Measurements from ENCODE around the gene SEC31B.

SEC31B gene

DNA sequence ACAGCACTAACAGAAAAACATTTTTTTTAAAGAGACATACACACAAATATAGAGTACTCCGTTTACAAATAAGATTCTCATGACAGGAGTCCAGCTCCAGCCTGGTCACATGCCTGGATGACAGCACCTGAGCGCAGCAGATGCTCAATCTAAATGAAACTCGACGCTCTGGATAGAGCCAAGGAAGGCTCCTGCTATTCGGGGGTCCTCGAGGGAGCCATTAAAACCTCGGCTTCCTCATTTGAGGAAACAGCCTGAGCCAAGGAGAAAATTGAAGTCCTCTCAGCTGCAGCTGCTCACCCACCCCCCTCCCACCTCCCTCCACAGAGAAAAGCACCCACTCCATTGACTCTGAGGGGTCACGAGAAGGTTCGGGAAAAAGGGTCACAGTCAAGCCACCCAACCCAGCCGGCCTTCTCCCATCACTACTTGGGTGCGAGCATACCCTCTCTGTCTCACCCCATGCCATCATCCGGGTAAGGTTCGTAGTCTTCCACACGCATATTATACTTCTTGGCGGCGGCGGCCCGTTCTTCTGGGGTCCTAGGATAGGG, 9.3 kb upstream of the SEC31B start:
- no peak for DNase-seq

DNA sequence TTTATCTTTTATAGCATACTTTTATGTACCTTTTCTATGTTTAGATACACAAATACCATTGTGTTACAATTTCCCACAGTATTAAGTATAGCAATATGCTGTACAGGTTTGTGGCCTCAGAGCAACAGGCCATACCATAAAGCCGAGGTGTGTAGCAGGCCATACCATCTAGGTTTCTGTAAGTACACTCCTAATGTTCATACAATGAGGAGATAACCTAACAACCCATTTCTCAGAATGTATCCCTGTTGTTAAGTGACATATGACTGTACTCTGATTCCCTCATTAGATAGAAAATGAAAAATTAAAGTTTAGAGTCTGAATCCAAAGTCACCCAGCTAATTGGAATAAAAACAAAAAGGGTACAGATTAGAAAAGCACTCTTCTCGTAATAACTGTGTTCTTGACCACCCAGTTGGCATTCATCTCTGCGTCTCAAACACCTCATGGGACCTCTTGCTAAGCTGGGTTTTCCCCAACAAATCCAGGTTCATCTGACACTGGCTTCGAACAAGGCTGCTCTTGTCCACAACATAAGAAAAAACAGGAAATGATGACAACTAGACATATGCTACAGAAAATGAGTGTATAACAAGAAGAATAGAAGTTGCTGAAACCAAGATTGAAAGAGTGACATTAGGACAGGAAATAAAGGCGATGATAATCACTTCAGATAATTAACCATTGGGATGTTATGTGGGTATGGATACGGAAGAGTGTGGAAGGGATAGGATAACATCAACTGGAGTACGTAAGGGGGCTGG, 8.6 kb upstream of the SEC31B start:
- DNase-seq = no peak

DNA sequence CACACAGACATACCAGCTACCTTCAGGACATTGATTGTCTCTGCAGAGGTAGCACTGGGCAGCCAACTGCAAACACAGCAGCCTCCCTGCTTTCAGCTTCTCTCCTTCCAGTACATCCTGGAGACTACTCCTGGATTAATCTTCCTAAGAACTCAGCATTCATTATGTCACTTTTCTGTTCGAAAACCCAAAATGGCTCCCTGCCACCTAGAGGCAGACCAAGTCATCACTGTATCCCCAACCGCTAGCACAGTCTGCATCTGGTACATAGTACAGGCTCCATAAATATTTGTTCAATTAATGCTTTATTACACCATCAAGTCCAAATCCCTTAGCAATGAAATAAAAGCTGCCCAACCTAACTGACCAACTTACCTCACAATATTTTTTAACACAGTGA, 5.0 kb upstream of the SEC31B start:
- DNase-seq = no peak

DNA sequence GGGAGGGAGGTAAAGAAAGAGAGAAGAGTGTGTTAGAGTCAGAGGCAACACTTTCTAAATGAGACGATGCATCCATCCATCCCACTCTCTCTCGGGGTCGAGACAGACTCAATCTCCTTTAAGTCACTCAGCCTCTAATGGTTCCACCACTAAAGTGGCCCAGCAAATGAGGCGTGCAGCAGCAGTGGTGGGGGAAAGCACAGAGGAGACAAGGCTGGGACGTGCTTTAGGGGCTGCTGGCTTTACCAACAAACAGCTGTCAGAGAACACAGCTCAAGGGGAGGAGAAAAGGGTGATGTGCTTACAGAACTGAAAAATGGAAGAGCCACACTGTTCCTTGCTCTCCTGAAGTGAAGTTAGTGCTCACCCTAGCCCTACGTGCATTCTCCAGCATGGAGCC, 4.5 kb upstream of the SEC31B start:
- no peak for DNase-seq

DNA sequence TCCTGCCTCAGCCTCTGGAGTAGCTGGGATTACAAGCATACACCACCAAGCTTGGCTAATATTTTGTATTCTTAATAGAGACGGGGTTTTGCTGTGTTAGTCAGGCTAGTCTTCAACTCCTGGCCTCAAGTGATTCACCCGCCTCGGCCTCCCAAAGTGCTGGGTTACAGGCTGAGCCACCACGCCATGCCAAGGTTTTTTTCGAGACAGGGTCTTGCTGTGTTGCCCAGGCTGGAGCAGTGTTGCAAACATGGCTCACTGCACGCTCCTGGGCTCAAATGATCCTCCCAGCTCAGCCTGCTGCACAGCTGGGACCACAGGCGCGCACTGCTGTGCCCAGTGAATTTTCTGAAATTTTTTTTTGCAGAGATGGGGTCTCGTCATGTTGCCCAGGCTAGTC, 3.3 kb upstream of the SEC31B start:
- no peak for DNase-seq

DNA sequence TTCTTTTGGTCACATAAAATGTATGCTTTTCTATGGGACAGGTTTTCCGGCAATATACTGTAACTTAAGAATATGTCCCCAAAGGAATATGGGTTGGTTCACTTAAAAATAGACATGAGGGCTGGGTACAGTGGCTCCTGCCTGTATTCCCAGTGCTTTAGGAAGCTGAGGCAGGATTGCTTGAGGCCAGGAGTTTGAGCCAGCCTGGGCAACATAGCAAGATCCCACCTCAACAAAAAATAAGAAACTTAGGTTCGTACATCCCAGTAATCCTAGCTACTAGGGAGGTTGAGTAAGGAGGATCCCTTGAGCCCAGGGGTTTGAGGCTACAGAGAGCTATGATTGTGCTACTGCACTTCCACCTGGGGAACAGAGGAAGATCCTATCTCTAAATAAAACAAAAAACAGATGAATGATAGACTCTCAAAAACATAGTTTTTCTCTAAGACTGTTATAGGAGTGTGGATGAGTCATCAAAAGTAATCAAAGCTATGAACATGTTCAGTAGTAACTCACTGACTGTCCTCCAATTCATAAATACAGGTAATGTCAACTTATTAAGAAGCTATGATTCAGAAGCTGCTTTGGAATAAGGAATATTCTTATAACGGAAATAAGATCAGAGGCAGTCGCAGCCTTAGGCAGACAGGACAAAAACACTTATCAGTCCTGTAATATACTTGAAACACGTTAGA, 2.6 kb upstream of the SEC31B start:
- no peak for DNase-seq

DNA sequence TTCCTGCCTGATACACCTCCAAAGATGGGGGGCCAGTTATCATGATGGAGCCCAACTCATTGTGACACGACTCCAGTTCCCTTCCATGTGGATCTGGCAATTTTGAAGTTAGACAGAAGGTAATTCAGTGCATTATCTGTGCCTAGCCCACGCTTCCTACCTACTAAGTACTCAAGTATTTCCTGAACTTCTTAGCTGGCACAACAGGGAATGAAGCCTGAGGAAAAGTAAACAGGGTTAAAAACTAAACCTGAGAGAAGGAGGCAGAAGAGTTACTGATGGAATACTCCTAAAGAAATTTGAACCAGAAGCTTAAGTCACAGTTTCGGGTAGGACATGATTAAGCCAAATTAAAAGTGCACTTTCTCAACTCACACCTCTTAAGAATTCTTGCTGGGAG, 1.1 kb upstream of the SEC31B start:
- DNase-seq = no peak

DNA sequence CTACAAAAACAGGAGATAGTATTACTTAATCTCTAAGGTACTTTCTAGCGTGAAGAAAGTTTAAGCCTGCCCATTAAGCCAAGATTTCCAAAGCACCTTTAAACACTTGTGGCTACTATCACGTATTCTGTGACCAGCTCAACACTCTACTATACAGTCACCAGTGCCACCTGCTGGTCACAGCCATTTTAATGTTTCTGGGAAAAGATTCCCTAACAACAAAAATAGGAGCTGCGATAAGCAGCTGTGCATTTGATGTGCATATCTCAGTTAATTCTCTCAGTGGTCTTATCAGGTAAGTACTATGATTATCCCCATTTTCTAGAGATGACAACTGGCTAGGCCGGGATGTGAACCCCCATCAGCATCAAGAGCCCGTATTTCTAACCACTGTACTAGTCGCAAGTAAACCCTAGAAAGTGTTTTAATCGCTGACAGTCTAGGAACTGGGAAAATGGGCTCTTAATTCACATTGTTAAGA, 860 bp downstream of the SEC31B start:
- DNase-seq = peak; percentile 33

DNA sequence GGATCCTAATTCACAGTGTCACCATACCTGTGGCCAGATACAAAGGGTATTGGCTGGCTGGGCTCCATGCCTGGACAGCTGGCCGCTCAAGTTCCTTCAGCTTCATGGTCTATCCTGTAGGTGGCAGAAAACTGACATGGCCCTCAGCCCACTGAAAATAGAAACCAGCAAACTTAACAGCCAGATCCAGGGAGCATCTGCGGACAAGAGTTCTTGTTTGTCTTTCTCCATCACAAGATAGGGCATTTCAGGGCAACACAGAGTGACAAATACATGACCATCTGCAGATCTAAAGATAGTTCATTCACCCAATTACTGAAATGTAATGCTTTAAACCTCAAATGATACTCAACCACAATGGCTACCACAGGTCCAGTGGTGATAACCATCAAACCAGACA, 2.8 kb downstream of the SEC31B start:
- DNase-seq = no peak

DNA sequence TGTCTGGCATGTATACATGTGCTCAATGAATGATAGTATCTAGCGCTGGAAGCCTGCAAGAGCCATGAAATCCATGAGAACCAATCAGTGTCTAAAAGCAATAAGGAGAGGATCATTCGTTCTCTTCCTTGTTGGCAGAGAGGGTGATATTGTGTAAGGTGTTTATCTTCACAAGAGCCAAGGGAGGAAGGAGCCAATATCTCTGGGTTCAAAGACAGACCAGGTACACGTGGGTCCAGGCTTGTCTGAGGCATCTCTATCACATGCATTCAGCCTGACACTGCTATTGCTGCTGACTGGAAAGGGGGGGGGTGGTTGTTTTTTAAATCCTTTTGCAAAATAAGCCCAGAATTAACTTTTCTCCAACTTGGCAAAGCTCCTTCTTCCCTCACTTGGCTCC, 4.0 kb downstream of the SEC31B start:
- no peak for DNase-seq

DNA sequence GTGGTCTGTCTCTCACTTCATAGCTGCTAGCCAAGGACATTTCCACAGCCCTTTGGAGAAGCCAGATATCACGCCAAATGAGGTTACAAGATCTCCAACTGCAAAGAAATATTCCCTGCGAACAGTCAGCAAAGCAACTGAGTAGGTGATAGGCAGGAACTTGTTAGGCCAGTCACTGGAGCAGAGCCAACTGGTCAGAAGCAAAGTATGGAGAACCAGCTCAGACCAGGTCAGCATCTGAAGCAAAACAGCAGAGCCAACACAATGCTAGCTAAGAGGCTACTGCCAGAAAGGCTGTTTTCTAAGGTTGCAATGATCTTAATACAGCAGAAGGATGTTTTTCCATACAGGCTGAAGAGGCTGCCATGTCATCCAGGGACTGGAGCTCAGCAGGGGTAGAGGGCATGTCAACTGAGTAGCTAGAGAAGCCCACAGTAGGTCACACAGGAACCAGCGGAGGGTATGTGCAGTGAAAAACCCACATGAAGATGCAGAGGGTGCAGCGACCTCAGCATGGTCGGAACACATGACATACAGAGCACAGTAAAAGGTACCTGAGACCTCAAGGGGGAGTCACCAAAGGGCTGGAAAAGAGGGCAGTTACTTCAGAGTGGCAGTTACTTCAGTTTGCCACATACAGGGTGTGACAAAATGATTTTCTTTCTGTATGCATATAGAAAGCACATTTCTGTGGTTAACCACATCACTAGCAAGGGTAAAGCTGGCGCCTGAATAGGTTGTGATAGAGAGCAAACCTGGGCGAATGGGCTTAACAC, 8.9 kb downstream of the SEC31B start:
- peak; percentile 81 for DNase-seq

DNA sequence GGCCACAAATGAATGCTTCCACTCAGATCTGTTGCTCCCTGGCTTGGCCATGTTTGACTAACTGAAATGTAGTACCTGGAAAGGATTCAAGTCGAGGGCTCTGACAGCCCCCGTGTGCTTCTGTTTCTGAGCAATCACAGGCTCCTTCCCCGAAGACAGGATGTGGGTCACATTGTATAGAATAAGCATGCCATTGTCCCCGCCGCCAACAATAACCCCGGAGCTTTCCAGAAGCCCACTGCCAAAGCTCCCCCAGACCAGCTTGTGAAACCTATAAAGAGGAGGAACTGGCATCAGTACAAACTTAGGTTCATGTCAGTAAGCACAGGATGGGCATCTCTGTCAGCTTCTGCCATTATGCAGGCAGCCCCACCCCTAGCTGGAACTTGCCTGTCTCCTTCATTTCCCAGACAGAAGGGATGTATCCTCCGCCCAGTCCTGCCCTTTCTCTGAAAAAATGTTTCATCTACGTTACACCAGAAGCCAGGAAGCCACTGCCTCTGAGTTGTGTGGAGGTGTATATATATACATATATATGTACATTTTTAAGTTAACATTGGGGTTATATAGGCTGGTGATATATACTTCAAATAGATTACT, 10.3 kb downstream of the SEC31B start:
- DNase-seq = peak; percentile 73

DNA sequence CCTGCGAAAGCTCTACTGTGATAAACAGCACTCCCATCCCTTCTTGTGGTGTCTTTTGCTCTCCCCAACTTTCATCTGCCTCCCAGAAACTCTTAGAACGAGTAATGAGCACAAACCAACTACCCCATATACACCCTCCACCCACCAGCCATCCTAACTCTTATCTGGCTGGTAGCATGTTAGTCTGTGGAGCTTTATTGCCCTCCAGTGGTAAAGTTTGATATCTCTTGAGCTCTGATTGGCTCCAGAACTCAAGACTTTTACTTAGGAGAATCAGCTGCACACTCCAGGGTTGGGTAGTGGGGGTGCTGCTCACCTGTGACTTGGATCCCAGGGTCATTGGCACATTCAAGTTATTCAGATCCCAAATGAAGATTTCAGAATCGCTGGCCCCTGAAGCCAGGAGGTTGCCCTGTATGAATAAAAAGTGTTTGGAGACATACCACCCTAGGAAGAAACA, 10.9 kb downstream of the SEC31B start:
- DNase-seq = peak; percentile 46

DNA sequence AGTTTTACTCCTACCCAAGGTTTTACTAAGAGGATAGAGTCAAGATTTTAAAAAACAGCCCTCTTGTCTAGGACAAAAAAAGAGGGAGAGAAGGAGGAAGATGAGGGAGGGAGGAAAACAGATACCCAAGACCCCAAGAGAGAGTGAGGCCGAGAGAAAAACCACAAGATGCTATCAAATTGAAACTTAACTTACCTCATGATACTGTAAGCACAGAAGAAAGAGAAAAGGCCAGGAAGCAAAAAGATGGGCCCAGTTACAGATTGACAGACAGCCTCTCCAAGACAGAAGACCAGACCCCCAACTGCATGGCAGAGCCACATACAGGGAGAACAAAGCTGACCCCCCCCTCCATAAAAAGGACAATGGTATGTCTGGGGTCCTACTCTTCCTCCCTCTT, 11.4 kb downstream of the SEC31B start:
- DNase-seq = no peak

DNA sequence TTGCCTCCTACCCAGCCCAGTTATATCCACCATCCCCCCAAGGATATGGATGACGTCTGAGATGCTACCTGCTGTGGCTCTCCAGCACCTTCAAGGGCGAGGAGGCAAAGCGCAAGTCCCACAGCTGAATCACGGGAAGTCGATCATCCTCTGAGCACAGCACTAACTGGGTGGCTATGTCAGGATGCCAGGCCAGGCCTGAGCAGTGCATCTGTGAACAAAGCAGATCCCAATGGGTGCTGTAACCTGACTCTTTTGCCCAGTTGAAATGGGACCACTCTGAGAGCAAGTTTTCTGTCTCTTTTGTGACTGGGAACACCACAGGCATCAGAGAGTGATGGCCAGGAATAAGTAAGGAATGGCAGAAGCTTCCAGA, 12.3 kb downstream of the SEC31B start:
- DNase-seq = peak; percentile 9

DNA sequence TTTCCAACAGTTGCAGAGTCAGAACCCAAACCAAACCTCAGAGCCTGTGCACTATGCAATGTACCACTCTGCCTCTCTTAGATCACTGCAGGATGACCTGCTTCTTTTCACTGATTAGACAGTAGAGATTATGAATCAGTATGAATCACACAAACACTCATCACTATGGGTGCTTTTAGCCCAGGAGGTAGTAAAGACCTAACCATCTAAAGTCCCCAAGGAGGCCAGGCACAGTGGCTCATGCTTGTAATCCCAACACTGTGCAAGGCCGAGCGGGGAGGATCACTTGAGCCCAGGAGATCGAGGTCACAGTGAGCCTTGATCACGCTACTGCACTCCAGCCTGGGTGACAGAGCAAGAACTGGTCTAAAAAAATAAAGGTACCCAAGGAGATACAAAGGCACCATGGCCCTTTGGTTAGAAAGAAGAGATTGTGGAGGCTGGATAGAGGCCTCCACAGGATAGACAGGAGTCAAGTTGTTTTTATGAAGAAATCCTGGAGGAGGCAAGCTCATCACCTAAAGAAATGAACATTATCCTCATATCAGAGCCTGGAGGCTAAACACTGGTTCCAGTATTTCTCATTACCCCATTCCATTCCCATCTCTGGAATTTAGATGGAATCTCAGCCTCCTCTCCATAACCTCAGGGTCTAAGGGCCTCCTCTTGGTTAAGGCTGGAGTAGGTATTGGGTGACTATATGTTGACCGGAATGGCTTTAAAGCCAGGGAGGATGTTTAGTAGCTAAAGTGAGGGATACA, 12.9 kb downstream of the SEC31B start:
- DNase-seq = peak; percentile 52

DNA sequence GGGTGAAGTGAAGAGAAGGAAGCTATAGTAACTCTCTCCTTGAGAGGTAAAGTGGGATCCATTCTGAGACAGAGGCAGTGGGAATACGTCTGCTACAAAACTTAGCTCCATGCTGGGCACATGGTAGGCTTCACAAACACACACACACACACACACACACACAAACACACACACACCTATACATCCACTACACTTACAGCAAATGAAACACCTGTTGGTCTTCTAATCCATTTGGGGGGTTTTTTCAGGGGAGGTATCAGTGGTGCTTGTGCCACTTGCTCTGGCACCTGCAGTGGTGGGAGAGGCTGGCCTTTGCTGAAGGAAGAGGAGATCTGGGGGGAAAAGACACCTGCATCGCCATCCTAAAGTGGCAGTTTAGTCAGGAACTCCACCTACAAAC, 14.5 kb downstream of the SEC31B start:
- DNase-seq = no peak

DNA sequence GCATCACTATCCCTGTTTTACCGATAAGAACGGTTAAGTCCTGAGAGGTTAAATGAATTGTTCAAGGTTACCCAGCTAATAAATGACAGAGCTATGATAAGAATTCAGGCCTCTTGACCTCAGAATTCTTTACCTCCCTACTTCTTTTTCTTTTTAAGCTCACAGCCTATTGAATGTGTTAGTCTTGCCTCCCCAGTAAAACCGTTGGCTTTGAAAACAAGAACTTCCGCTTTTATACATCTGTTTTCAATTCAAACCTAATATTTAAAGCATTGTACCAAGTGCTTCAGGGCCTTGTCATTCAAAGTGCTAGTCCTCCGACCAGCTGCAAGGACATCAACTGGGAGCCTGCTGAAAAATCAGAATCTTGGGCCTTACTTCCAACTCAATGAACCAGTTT, 15.6 kb downstream of the SEC31B start:
- DNase-seq = no peak

DNA sequence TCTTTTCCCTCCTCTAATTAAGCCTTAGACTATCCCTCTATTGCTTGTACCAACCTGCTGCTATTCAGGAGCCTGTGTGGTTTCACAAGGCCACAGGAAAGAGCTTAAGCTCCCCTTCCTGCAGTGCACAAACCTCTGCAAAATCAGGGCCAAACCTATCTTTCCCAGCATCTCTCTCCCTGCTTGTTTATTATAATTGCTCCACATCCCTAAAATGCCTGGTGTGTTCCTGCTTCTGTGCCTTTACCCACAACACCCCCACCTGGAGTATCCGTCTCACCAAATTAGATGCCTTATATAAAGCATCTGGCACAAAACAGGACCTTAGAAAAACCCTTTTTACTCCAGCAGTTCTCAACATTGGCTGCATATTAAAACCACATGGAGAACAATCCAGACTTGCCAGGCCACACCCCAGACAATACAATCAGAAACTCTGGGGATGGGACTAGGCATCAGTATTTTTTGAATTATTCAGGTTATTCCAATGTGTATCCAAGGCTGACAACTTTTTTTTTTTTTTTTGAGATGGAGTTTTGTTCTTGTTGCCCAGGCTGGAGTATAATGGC, 16.7 kb downstream of the SEC31B start:
- DNase-seq = no peak

DNA sequence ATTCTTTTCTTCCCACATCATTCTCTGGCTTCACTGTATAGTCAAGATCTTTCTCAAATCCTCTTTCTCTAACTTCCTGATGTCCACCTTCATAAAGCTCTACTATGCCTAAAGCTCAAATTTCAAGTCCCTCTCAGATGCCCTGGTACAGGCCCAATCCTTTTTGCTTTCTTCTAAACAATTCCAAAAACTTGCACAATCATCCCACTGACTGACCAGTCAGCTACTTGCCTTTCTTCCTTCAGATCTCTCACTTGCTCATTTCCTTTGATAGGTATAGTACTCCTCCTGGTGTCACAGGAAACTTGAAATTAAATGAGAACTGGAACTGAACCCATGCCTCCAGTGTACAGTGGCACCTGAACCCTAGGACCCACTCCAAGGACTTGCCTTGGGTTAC, 18.2 kb downstream of the SEC31B start:
- DNase-seq = no peak

DNA sequence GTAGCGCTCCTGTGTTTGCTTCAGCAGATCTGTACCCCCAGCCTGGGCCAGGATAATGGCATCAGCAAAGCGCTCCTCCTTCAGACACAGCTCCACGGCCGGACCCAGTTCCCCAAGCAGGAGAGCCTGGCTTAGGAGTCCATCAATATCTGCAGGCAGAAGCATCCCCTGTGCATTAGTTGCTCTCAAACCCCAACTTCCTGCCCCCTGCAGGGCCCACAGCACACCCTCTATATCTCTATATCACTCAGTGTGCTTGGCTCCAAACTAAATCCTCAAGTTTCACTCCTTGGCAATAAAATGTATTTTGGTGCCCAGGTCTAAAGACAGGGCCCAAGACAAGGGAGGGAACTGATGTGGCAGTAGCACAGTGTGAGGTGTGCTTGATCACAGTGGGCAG, 21.6 kb downstream of the SEC31B start:
- no peak for DNase-seq

DNA sequence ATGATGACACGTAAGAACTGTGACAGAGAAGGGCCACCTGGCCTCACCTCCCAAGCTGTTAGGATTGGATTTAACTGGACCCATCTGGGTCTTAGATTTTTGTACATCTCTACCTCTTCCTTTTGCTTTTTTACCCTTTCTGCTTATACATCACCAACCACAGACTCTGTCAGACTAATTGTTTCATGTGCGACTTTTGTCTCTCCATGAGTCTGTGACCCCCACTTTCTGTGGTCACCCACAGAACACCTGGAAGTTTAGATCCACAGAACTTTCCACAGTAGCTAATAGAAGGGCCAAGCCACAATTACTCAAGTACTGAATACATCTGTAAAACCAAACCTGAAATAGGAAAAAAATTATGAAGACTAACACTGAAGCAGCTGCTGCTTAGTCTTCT, 23.1 kb downstream of the SEC31B start:
- peak; percentile 8 for DNase-seq
